ENCODE measurements around the gene ABTB2.
A peak's percentile ranks its signal among the peaks of the same experiment; 100 is the strongest.

The ABTB2 gene

DNA sequence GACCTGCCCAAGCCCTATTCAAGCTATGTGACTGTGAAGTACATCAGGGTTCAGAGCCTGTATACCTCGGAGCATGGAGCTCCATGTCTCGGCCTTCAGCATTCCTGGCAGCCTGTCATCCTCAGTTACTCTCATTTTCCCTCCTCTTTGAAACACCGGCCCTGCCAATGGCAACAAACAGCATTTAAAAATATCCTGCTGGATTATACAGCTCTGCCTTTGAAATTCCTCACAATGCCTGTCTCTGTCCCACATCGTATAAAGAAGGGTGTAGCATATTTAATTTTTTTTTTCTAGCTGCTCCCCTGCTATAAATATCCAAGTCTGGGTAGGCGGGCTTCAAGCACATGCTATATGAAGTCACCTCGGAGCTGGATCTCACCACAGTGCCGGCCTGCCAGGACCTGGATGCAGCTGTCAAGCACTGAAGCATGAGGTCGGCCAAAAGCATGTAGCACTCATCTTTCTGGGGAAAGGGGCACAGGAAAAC is 11.8 kb downstream of the ABTB2 start:
- TF ChIP-seq CTCF (conservative IDR thresholded peaks at IDR 0.05; ENCODE audit: low read depth): no peak
- DNase-seq (ENCODE audit: low spot score): no peak
- POLR2A ChIA-PET (ENCODE audit: low non-redundant PET): interaction anchor here (1.7 kb wide), 1 partner anchor 11 kb away, joined by 6 read pairs; the partner anchor contains the start of gene ABTB2
- peak overlapping the region; percentile 75 for H3K27ac ChIP-seq
- CTCF ChIA-PET: interaction anchor here (0.5 to 2.9 kb wide), 2 partner anchors 27 to 171 kb away, joined by 3 to 18 read pairs; no protein-coding TSS in a partner anchor

- ChIA-PET CTCF (interaction anchor here (0.5 to 2.9 kb wide), 2 partner anchors 27 to 171 kb away, joined by 3 to 18 read pairs; no protein-coding TSS in a partner anchor), POLR2A (ENCODE audit: low non-redundant PET) (interaction anchor here (1.7 kb wide), 1 partner anchor 12 kb away, joined by 6 read pairs; the partner anchor contains the start of gene ABTB2)
- DNase-seq (ENCODE audit: low spot score): no peak
- no peak for TF ChIP-seq CTCF (conservative IDR thresholded peaks at IDR 0.05; ENCODE audit: low read depth)
- peak overlapping the region; percentile 75 for H3K27ac ChIP-seq
Observed at GRCh38 chr11:34345540-34345876, 12.3 kb downstream of the ABTB2 start.

- peak overlapping the region; percentile 75 for H3K27ac ChIP-seq
- DNase-seq (ENCODE audit: low spot score): peak; percentile 85
- POLR2A ChIA-PET (ENCODE audit: low non-redundant PET): interaction anchor here (1.7 kb wide), 1 partner anchor 13 kb away, joined by 6 read pairs; the partner anchor contains the start of gene ABTB2
Observed at GRCh38 chr11:34344768-34345539, 12.9 kb downstream of the ABTB2 start.

DNA sequence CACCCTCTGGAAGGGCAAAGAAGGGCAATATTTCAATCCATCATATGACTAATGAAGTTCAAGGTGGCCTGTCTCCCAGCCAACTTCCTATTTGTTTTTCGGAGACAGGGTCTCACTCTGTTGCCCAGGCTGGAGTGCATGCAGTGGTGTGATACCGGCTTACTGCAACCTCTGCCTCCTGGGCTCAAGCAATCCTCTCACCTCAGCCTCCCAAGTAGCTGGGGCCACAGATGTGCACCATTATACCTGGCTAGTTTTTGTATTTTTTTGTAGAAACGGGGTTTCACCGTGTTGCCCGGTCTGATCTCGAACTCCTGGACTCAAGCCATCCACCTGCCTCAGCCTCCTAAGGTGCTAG is 13.4 kb downstream of the ABTB2 start:
- POLR2A ChIA-PET (ENCODE audit: low non-redundant PET): interaction anchor here (1.7 kb wide), 1 partner anchor 13 kb away, joined by 6 read pairs; the partner anchor contains the start of gene ABTB2
- peak overlapping the region; percentile 75 for H3K27ac ChIP-seq
- no peak for TF ChIP-seq CTCF (conservative IDR thresholded peaks at IDR 0.05; ENCODE audit: low read depth)
- no peak for DNase-seq (ENCODE audit: low spot score)
- CTCF ChIA-PET: interaction anchor here (0.6 to 2.9 kb wide), 2 partner anchors 158 to 170 kb away, joined by 3 to 18 read pairs; no protein-coding TSS in a partner anchor

More at GRCh38 chr11:34344768-34345539, 12.9 kb downstream of the ABTB2 start:
- TF ChIP-seq CTCF (conservative IDR thresholded peaks at IDR 0.05; ENCODE audit: low read depth): no peak
- CTCF ChIA-PET: interaction anchor here (0.5 to 2.9 kb wide), 3 partner anchors 73 to 170 kb away, joined by 3 to 18 read pairs (median 3); no protein-coding TSS in a partner anchor

DNA sequence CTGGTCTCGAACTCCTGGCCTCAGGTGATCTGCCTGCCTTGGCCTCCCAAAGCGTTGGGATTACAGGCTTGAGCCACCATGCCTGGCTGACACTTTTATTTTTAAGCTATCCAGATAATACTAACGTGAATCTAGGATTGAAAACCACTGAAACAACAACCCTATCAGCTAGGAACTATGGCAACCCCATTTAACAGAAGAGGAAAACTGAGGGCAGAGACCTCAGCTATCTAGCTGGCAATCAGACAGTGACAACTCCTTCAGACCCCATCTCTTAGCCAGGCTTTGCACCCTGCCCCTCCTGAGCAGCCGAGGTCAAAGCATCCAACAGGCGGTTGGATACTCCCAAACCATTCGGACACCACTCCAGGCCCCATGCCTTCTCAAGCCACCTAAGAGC is 14.1 kb downstream of the ABTB2 start:
- no peak for TF ChIP-seq CTCF (conservative IDR thresholded peaks at IDR 0.05; ENCODE audit: low read depth)
- ChIA-PET POLR2A (ENCODE audit: low non-redundant PET) (no interaction called here), CTCF (interaction anchor here (2.9 kb wide), 1 partner anchor 169 kb away, joined by 18 read pairs; no protein-coding TSS in a partner anchor)
- H3K27ac ChIP-seq: 0 out of 2 replicates have a peak overlapping the region, but pooled peaks have one; percentile 21
- DNase-seq (ENCODE audit: low spot score): no peak

- CTCF ChIA-PET: no interaction called here
Observed at GRCh38 chr11:34343153-34343552, 14.7 kb downstream of the ABTB2 start.

More at GRCh38 chr11:34343153-34343552, 14.7 kb downstream of the ABTB2 start:
- POLR2A ChIA-PET (ENCODE audit: low non-redundant PET): no interaction called here
- 0 out of 2 replicates have a peak overlapping the region, but pooled peaks have one; percentile 21 for H3K27ac ChIP-seq
- peak; percentile 63 for DNase-seq (ENCODE audit: low spot score)
- TF ChIP-seq CTCF (conservative IDR thresholded peaks at IDR 0.05; ENCODE audit: low read depth): no peak
